ENCODE measurements around the gene OR6B2. TPM values are rescaled to one million over a fixed set of nuclear protein-coding genes. Genes with fewer than 3 reads are reported as not detected.
A peak's percentile ranks its signal among the peaks of the same experiment; 100 is the strongest.

OR6B2 gene
- total and polyA plus RNA-seq, 2 experiments from 2014 or later, result not detected

- TF ChIP-seq EZH2phosphoT487 (IDR thresholded peaks at IDR 0.05; ENCODE audit: insufficient read depth, low read depth), result no peak
- Histone ChIP-seq H2AFZ (no peak overlapping the region), H3K9me3 (ENCODE audit: low read depth) (no peaks in the 10 kb centered on the region), H3F3A (ENCODE audit: insufficient read depth) (no peaks in the 10 kb centered on the region), H3K4me1 (ENCODE audit: insufficient read depth) (no peaks in the 10 kb centered on the region), H3K9ac (no peak overlapping the region), H3K27ac (no peak overlapping the region), H3K4me2 (ENCODE audit: unreplicated experiment) (no peak overlapping the region), H3K36me3 (ENCODE audit: low read depth) (no peaks in the 10 kb centered on the region), H3K27me3 (replicated peaks; ENCODE audit: insufficient read depth) (peaks cover 46% of the 10 kb centered on the region), H3K79me2 (ENCODE audit: insufficient read depth) (no peaks in the 10 kb centered on the region), H3K4me3 (no peak overlapping the region), H3K9me2 (ENCODE audit: insufficient read depth) (no peaks in the 10 kb centered on the region), H4K20me1 (ENCODE audit: insufficient read depth) (no peaks in the 10 kb centered on the region)
- peak; percentile 69 for DNase-seq
- in situ Hi-C loops (cut with MboI), result no loop called here
- WGBS, 2 experiments (ENCODE audit: low coverage in 1 of 2, low lambda C conversion rate in 2 of 2, missing lambda C conversion rate in 2 of 2), result 33 to 46% methylated on average over 4 of the region's 4 CpGs
Observed at GRCh38 chr2:240060977-240061591, 30.9 kb upstream of the OR6B2 start.

- no peaks in the 10 kb centered on the region for H4K20me1 ChIP-seq (ENCODE audit: insufficient read depth)
- no peaks in the 10 kb centered on the region for H3K79me2 ChIP-seq (ENCODE audit: insufficient read depth)
- H3K27ac ChIP-seq, result no peak overlapping the region
- H3K36me3 ChIP-seq (ENCODE audit: low read depth), result no peaks in the 10 kb centered on the region
- H3K27me3 ChIP-seq (replicated peaks; ENCODE audit: insufficient read depth), result peaks cover 60% of the 10 kb centered on the region
- TF ChIP-seq EZH2phosphoT487 (IDR thresholded peaks at IDR 0.05; ENCODE audit: insufficient read depth, low read depth), result no peak
- no peaks in the 10 kb centered on the region for H3K9me3 ChIP-seq (ENCODE audit: low read depth)
- no peaks in the 10 kb centered on the region for H3F3A ChIP-seq (ENCODE audit: insufficient read depth)
- H3K4me3 ChIP-seq, result no peak overlapping the region
- no peak overlapping the region for H2AFZ ChIP-seq
- WGBS, 2 experiments (ENCODE audit: low coverage in 1 of 2, low lambda C conversion rate in 2 of 2, missing lambda C conversion rate in 2 of 2), result 75 to 78% methylated on average over 9 to 11 of the region's 11 CpGs
- no peaks in the 10 kb centered on the region for H3K4me1 ChIP-seq (ENCODE audit: insufficient read depth)
- in situ Hi-C loops (cut with MboI), result no loop called here
- no peak for DNase-seq
- H3K4me2 ChIP-seq (ENCODE audit: unreplicated experiment), result no peak overlapping the region
- no peak overlapping the region for H3K9ac ChIP-seq
- H3K9me2 ChIP-seq (ENCODE audit: insufficient read depth), result no peaks in the 10 kb centered on the region
Observed at GRCh38 chr2:240056678-240057077, 26.4 kb upstream of the OR6B2 start.

GRCh38 chr2:240055177-240055917 is 25.1 kb upstream of the OR6B2 start:
- H2AFZ ChIP-seq, result no peak overlapping the region
- H3K9me3 ChIP-seq (ENCODE audit: low read depth), result no peaks in the 10 kb centered on the region
- no peak overlapping the region for H3K4me2 ChIP-seq (ENCODE audit: unreplicated experiment)
- H3K4me3 ChIP-seq, result no peak overlapping the region
- no peaks in the 10 kb centered on the region for H3K4me1 ChIP-seq (ENCODE audit: insufficient read depth)
- TF ChIP-seq EZH2 (IDR thresholded peaks at IDR 0.05; ENCODE audit: insufficient read depth, poor library complexity, severe bottlenecking) (no peak), EZH2phosphoT487 (IDR thresholded peaks at IDR 0.05; ENCODE audit: insufficient read depth, low read depth) (no peak)
- no peak overlapping the region for H3K27ac ChIP-seq
- 21 to 24% methylated on average over 13 of the region's 13 CpGs for WGBS, 2 experiments (ENCODE audit: low coverage in 1 of 2, low lambda C conversion rate in 2 of 2, missing lambda C conversion rate in 2 of 2)
- peaks cover 68% of the 10 kb centered on the region for H3K27me3 ChIP-seq (replicated peaks; ENCODE audit: insufficient read depth)
- H3K9ac ChIP-seq, result no peak overlapping the region
- no peaks in the 10 kb centered on the region for H4K20me1 ChIP-seq (ENCODE audit: insufficient read depth)
- in situ Hi-C loops (cut with MboI), result no loop called here
- no peaks in the 10 kb centered on the region for H3K79me2 ChIP-seq (ENCODE audit: insufficient read depth)
- no peaks in the 10 kb centered on the region for H3F3A ChIP-seq (ENCODE audit: insufficient read depth)
- H3K9me2 ChIP-seq (ENCODE audit: insufficient read depth), result no peaks in the 10 kb centered on the region
- no peaks in the 10 kb centered on the region for H3K36me3 ChIP-seq (ENCODE audit: low read depth)
- no peak for DNase-seq

- 42 to 43% methylated on average over 27 to 28 of the region's 28 CpGs for WGBS, 2 experiments (ENCODE audit: low coverage in 1 of 2, low lambda C conversion rate in 2 of 2, missing lambda C conversion rate in 2 of 2)
- no peak for TF ChIP-seq EZH2phosphoT487 (IDR thresholded peaks at IDR 0.05; ENCODE audit: insufficient read depth, low read depth)
- no peak for TF ChIP-seq EZH2 (IDR thresholded peaks at IDR 0.05; ENCODE audit: insufficient read depth, poor library complexity, severe bottlenecking)
- H3K36me3 ChIP-seq (ENCODE audit: low read depth), result no peaks in the 10 kb centered on the region
- no peaks in the 10 kb centered on the region for H3K4me1 ChIP-seq (ENCODE audit: insufficient read depth)
- no peak within 1 kb of the TSS for H3K4me3 ChIP-seq
- H3K9me2 ChIP-seq (ENCODE audit: insufficient read depth), result no peaks in the 10 kb centered on the region
- no peak for DNase-seq
- H3K79me2 ChIP-seq (ENCODE audit: insufficient read depth), result no peaks in the 10 kb centered on the region
- H3K27me3 ChIP-seq (replicated peaks; ENCODE audit: insufficient read depth), result peaks cover 81% of the 10 kb centered on the region
- H3K27ac ChIP-seq, result no peak within 1 kb of the TSS
- no peak within 1 kb of the TSS for H3K9ac ChIP-seq
- H3K9me3 ChIP-seq (ENCODE audit: low read depth), result no peaks in the 10 kb centered on the region
- H3F3A ChIP-seq (ENCODE audit: insufficient read depth), result no peaks in the 10 kb centered on the region
- no peaks in the 10 kb centered on the region for H4K20me1 ChIP-seq (ENCODE audit: insufficient read depth)
- H3K4me2 ChIP-seq (ENCODE audit: unreplicated experiment), result no peak within 1 kb of the TSS
- in situ Hi-C loops (cut with MboI), result no loop called here
- H2AFZ ChIP-seq, result no peak within 1 kb of the TSS
Observed at GRCh38 chr2:240053173-240054155, 23.2 kb upstream of the OR6B2 start, which contains the start of gene OR6B3. Gene OR6B3, minus strand, starts transcription at chr2:240053521.
